ENCODE results near the gene ENTHD1. TPM values are rescaled to one million over a fixed set of nuclear protein-coding genes. Genes with fewer than 3 reads are reported as not detected.

Gene ENTHD1
- total RNA-seq, 1 donor from 2014 or later: not detected

DNA sequence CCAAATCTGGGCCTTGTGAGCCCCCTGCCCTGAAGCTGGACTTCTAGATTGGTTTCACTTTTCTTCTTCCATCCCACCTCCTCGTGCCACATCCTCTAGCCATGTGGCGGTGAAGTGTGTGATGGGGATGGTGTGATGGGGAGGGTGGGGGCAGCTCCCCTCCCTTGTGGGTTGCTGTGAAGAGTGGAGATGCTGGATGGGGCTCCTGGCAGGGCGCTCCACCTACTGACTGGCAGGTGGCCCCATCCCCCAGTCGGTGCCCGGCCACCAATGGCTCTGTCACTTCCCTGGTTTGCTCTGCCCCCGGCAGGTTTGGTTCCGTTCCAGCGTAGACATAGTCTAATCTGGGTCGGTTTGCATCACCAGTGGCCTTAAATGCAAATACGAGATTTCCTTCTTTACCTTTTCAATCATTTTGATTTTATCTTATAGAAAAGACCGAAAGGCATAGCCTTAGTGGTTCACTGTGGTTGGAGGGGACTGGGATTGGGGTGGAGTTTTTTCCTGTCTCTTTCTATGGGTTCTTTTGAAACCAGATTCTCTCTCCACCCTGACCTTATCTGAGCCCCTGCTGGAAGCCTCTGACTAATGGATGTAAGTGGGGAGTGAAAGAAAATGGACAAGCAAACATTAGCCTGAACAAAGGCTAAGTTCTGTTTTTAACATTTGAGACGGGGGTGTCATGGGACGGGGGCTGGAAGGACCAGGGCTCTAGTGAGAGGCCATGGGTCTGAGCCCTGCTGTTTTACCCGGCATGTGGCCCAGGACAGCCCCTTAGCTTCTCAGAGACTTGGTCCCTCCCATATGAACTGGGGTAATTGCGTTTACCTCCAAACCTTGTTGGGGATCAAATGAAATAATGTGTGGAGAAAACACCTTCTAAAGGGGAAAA, 173.8 kb downstream of the ENTHD1 start:
- no peak for DNase-seq (ENCODE audit: extremely low read depth, low read depth, low spot score)

DNA sequence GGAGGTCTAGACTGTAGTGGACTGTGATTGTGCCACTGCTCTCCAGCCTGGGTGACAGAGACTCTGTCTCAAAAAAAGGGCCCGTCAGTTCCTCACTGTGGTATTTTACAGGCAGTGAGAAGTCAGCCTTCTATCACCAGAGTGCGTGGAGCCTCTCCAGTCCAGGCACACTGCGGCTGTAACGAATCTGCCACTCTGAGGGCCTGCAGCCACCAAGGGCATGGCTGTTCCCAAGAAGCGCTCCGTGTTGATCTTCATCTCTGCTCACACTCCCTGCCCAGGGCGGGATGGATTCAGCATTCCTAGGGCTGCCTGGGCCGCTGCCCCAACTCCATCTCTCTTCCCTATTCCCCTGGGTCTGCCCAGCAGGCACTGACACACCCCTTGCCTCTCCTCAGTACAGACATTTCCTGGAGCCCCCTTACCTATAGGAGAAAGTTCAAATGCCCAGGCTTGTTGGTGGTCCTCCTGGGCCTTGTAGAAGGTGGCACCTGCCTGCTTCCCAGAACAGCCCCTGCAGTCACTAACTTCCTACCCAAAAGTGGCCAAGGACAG, 174.6 kb downstream of the ENTHD1 start:
- no peak for DNase-seq (ENCODE audit: extremely low read depth, low read depth, low spot score)

DNA sequence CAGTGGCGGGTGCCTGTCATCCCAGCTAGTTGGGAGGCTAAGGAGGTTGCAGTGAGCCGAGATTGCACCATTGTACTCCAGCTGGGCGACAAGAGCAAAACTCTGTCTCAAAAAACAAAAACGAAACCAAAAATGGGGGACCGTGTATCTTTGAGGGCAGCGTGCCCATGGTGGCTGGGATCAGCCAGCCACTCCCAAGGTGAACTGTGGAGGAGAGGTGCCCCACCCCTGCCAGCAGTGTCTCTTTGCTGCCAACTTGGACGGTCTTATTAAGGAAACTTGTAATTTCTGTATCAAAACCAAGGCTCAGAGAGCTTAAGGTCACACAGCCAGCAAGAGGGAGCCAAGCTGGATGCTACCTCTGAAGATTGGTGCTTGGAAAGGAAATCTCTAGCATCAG, 175.4 kb downstream of the ENTHD1 start:
- no peak for DNase-seq (ENCODE audit: extremely low read depth, low read depth, low spot score)

DNA sequence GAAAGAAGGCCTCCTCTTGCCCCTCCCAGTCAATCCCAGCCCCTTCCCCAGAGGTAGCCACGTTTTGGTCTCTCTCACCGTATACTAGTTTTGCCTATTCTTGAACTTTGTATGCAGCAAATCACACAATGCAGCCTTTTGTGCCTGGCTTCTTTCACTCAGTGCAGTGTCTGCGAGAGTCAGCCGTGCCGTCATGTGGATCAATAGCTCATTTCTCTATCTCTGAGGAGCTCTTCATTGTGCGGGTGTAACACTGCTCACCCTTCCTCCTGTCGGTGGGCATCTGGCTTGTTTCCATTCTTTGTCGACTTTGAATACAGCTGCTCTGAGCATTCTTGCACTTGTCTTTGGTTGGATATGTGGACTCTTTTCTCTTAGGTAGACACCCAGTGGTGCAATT, 176.5 kb downstream of the ENTHD1 start:
- no peak for DNase-seq (ENCODE audit: extremely low read depth, low read depth, low spot score)

DNA sequence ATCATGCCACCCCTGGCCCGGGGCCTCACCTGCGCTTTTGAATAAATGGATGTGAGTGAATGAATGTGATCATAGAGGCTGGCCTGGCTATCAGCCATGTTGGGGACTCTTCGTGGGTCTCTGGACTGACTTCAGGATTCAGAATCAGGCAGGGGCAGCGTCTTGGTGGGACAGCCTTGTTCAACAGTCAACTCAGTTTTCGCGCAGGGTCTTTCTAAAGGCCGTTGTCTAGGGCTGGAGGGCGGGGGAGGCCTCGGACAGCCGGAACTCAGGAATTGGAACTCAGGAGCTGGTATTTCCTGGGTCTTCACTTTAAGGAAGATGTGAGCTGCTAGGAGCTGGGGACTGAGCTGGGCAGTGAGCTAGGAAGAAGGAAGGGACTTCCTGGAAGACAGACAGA, 177.0 kb downstream of the ENTHD1 start:
- DNase-seq (ENCODE audit: extremely low read depth, low read depth, low spot score): no peak

DNA sequence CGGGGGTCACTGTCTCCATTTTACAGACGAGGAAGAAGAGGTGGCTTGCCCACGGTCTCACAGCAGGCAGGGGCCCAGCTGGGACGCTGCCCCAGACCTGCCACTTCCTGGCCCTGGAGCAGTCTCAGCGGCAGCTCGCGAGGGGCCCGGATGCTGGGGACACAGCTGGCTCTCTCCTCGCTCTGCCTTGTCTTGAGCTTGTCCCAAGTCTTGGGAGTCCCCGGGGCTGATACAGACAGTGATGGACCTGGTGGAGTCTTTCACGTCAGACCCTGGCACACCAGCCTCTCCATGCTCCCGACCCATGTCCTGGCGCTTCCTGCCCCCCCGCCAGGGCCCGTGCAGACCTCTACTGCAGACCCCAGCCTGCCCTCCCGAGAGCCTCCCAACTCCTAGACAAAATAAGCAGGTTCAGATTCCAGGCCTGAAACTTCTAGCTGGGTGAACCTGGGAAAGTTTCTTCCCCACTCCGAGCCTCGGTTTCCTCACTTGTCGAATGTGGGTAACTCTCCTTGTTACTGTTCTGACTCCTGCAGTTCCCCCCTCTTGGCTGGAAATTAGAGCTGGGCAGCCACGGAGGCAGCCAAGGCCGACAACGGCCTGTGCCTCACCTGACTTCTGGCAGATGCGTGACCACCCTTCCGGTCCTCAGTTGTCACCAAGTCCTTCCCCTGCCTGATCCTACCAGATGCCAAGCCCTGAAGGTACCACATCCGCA, 177.6 kb downstream of the ENTHD1 start:
- DNase-seq (ENCODE audit: extremely low read depth, low read depth, low spot score): no peak

DNA sequence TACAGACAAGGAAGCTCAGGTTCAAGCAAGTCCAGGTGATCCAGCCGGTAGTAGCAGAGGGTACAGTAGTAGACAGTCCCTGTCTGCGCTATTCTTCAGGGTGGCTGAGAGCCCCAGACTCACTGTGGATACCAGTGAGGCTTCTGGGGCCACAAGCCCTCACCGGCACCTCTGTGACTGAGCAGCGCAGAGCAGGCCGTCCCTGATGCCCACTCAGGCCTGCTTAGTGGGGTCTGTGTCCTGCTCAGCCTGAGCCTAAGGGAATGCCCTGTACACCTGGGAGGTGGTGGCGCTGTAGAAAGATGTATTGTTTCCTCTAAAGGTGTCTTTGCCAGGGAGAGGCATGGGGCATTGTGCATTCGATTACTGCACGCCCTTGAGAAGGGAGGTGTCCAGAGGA, 179.2 kb downstream of the ENTHD1 start:
- no peak for DNase-seq (ENCODE audit: extremely low read depth, low read depth, low spot score)

DNA sequence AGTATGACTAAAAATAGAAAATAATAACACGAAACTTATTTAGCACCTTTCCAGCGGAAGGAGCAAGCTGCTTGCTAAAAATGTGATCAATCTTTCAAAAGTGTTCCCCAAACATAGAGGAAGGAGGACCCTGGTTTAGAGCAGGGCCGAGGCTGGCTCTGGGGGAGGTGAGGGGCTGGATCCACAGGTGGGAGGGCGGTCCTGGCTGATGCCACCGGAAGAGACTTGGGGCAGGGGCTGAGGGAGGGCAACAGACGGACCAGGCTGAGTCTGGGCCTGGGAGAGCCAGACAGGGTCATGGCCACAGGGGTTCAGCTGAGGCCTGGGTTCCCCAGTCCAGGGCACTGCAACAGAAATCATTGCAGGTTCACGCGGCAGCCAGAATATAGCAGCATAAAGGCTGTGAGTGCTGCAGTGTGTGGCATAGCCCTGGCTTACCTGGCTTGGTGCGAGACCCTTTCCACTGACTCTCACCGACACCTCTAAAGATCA, 179.7 kb downstream of the ENTHD1 start:
- DNase-seq (ENCODE audit: extremely low read depth, low read depth, low spot score): no peak

DNA sequence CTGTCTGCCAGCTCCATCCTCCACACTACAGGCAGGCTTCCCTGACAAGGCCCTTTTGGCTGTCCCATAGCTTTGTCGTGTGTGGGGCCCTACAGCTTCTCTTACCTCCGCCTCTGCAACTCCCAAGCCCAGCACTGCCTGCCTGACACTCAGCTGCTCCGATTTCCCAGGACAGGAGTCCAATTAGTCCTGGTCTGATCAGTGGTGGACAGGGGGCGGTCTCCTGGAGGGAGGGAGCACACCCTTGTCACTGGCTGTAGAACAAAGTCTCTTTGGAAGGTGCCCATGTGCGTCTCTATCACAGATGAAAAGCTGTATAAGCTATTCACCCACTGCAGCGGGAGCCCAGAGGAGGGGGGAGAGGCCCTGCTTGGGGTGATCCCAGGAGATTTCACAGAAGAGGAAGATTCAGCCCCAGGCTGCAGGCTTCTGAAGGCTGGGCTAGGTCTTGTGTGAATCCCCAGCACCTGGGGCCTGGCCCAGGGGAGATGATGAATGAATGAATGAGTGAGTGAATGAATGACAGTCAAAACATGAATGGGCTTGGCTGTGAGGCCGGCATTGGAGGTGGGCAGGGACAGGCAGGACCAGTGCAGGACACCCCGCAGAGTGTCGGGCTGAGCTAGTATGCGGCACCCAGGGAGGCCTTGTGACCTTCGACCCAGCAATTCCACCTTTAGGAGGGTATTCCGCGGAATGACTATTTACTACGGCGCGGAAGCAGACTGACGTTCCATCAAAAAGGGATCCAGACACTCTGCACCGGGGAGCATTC, 180.6 kb downstream of the ENTHD1 start:
- no peak for DNase-seq (ENCODE audit: extremely low read depth, low read depth, low spot score)

DNA sequence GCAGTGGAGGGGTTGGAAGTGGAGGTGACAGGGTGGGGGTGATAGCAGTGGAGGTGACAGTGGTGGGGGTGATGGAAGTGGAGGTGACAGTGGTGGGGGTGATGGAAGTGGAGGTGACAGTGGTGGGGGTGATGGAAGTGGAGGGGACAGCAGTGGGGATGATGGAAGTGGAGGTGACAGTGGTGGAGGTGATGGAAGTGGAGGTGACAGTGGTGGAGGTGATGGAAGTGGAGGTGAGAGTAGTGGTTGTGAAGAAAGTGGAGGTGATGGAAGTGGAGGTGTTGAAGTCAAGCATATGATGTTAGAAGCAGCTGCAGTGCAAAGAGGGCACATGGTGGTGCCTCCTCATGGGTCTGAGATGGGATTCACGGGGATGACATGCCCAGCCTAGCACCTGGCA, 181.5 kb downstream of the ENTHD1 start:
- DNase-seq (ENCODE audit: extremely low read depth, low read depth, low spot score): no peak

DNA sequence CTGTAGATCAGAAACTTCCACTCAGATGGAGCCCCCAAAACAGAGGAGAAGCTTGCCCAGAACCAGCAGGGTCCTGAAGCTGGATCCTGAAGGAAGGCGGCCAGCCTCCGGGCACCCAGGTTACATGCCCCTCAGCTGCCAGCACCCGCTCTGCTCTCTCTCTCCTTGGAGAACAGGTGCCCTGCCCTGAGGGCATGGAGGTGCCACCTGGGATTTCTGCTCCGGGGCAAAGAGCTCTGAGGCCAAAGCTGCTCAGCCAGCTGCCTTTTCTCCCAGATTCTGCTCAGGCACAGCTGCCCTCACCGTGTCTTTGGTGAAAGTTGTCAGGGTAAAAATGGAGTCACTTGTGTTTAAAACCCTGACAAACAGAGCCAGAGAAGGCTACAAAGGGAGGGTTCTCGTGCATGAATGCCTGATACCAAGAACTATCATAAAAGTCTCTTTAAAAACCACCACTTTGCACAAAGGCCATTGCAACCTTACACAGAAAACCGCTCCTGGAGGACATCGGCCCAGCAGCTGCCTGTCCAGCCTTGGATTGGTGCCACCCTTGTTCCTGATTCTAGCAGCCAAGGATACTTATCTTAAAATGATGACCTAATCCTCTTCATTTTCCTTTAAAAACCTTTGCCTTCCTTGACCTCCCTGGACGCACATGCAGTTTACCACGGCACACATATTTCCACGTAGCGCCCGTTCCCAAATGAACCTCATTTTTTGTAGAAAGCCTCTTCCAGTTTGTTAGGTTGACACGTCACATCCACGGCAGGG, 183.0 kb downstream of the ENTHD1 start:
- no peak for DNase-seq (ENCODE audit: extremely low read depth, low read depth, low spot score)

DNA sequence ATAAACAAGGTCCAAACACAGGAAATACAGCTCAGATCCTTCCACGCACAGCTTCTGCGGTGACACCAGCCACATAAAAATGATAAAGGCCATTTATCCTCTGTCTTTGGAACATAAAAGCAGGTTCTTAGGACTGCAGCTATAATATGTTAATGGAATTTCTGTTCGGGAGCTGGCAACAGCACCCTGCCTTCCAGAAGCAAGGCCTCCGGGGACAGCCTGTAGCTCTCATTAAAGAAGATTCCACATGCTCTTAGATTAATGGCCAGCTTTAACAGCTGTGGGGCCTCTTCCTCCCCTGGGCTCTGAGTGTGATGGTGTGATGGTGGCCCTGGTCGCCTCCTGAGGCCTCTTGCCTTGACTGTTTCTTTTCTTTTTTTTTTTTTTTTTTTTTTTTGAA, 185.7 kb downstream of the ENTHD1 start:
- DNase-seq (ENCODE audit: extremely low read depth, low read depth, low spot score): no peak

DNA sequence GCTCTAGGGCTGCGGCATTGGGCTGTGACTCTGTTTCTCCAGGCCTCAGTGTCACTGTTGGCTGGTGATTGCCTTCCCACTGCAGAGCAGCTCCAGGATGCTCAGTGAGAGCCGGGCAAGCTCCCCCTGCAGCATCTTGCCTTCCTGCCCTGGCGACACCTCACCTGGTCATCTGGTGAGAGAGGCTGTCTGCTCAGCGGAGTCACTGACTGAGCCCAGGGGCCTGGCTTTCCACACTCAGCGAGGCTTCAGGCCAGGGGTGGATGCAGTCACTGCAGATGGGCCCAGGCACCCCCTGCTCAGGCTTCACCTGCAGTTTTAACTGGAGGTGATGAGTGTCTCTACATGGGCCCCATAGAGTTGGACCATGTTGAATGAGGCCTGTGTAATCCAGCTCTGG, 186.2 kb downstream of the ENTHD1 start:
- no peak for DNase-seq (ENCODE audit: extremely low read depth, low read depth, low spot score)

DNA sequence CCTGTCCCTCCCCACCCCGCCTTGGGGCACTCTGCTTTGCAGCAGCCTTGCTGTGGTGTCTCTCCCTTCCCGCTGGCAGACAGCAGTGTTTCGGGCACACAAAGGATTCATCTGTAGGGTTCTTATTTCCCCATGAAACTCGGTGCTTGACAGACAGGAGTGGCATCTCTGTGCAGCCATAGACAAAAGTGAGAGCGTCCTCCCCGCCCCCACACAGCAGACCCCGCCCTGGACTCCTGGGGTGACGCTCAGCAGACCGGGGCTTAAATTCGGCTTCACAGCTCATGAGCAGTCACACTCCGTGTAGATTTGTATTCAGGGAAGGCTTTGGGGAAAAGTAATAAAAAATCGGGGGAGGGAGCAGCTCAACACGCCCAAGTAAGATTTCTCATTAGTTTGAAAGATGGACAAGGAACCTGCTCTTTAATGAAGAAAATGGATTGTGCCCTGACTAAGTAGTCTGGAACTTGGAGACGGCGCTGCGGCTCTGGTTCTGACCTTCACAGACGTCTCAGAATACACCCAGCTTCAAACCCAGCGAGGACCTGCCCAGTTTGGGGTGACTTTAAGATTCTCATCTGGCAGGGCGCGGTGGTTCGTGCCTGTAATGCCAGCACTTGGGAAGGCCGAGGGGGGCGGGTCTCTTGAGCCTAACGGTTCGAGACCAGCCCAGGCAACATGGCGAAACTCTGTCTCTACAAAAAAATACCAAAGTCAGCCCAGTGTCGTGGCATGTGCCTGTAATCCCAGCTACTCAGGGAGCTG, 187.0 kb downstream of the ENTHD1 start:
- no peak for DNase-seq (ENCODE audit: extremely low read depth, low read depth, low spot score)

DNA sequence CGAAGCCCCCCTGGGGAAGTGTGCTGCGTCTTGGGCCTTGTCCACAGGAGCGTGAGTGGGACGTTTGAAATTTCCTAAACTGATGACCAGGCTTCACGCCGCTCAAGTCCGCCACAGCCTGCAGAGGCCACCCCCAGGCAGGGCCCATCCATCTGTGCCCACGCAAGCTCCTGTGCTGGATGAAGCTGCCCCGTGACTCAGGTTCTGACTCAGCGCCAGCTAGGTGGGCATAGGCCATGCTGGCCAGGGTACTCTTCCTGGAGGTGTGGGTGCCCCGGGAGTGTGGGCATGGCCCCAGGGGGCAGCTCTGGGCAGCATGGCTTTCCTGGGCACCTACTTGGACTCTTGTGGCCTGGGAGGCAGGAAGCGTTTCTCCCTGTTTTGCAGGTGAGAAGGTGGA, 188.2 kb downstream of the ENTHD1 start:
- no peak for DNase-seq (ENCODE audit: extremely low read depth, low read depth, low spot score)

DNA sequence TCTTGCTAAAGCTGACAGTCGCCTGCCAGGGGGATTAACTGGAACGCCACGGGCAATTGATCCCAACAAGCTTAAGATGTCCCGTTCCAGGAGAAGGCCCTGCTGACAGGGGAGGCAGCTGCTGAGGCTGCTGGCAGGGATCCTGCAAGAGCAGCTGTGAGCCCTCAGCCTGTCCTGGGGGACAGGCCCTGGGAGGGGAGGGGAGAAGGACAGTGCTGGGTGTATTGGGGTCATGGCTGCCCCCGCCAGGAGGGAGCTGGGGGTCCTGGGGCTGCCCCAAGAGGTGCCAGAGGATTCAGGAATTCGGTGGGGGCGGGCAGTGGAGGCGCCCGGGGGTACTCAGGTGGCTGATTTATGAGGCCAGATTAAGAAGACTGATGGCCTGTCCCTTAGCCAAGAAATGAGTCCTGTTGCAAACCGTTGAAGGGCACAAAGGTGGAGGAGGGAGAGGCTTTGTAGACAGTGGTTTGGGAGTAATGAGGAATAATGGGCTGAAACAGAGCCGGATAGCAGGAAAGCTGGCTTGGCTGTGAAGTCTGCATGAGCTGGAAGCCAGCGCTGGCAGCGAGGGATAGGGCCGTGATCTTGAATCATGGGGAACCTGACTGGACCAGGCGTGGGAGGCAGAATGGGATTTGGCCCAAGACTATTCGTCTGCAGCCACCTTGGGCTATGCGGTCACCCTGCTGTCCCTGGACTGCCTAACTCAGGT, 189.5 kb downstream of the ENTHD1 start:
- DNase-seq (ENCODE audit: extremely low read depth, low read depth, low spot score): no peak

DNA sequence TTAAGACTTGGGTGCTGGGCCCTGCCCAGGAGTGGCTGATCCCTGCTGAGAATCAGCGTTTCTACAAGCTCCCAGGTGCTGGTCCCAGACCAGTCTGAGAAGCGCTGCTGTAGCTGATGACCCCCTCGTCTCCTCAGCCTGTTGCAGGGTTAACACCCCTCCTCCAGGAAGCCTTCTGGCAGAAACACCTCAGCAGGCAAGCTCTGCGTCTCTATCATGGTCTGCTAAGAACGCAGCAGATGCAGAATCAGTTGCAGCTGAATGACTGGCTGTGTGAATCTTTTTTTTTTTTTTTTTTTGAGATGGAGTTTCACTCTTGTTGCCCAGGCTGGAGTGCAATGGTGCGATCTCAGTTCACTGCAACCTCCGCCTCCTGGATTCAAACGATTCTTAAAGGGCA, 190.5 kb downstream of the ENTHD1 start:
- no peak for DNase-seq (ENCODE audit: extremely low read depth, low read depth, low spot score)

DNA sequence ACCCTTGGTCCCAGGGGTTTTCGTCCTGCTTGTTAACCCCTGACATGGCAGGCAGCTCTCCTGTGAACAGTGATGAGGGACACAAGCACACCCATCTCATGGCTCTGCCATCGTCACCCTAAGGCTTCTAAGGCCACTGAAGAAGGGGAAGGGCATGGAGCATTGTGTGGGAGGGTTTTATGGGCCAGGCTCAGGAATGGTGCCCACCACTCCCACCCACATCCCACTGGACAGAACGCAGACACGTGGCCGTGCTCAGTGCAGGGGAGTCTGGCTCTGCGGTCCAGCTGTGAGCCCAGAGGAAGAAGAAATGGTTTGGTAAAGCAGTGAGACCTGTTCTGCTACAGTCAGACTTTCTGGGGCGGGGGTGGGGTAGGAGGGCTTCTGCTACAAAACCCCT, 193.0 kb downstream of the ENTHD1 start:
- DNase-seq (ENCODE audit: extremely low read depth, low read depth, low spot score): no peak
